Right renal pelvis (tissue), 4 donors: ENCODE data around the gene BTG2. TPM values are rescaled to one million over a fixed set of nuclear protein-coding genes. Genes with fewer than 3 reads are reported as not detected.

ENCODE experiments used
- DNase-seq, 4 donors: peaks; one replicate each; pipeline ENCODE4 v3.0.0-alpha.2; 2013; ENCODE audit warnings: low read depth in 4 of 4, low spot score in 3 of 4, missing footprints in 1 of 4
- polyA plus RNA-seq, 4 donors: library from polyadenylated mRNA; unstranded; fragments of 120-200 nt; gene quantifications; one replicate each; pipeline ENCODE4 v1.2.1, GENCODE V29; 2013; ENCODE audit not compliant: insufficient read length in 4 of 4

BTG2 gene
- polyA plus RNA-seq, 4 donors = 101 to 178 (median 139) TPM

DNA sequence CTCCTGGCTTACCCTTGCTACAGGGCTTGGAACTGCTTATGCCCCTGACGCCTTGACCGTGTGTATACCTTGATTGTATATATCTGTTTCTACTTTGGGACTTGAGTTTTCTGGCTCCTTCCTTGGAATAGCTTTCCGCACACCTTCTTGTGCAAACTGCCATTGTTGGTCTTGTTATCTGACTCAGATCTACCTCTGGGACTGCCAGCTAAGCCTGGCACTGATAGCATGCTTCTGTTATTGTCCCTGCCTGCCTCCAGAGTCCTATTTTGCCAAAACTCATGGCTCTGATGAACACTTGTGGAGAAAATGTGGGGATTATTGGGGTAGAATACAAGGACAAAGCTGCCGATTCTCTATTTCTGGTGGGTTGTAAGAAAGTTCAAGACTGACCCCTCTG is 30.2 kb downstream of the BTG2 start:
- DNase-seq = no peak

DNA sequence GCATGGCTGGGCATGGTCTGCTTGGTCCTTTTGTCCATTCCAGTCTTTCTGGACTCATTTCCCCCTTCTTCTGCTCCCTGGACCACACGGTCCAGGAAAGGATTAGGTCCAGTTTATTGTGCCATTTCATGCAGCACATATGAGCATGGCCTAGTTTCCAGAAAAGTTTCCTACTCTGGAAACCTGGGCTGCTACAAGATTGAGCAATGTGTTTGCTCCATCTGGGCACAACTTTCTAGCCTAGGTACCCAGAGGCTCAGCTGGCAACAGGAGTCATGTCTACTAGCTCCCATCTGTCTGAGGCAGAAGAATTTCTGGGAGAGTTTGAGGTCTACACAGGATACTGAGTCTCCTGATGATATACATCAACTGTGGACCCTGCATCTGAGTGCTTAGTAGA is 30.8 kb downstream of the BTG2 start:
- DNase-seq = no peak

DNA sequence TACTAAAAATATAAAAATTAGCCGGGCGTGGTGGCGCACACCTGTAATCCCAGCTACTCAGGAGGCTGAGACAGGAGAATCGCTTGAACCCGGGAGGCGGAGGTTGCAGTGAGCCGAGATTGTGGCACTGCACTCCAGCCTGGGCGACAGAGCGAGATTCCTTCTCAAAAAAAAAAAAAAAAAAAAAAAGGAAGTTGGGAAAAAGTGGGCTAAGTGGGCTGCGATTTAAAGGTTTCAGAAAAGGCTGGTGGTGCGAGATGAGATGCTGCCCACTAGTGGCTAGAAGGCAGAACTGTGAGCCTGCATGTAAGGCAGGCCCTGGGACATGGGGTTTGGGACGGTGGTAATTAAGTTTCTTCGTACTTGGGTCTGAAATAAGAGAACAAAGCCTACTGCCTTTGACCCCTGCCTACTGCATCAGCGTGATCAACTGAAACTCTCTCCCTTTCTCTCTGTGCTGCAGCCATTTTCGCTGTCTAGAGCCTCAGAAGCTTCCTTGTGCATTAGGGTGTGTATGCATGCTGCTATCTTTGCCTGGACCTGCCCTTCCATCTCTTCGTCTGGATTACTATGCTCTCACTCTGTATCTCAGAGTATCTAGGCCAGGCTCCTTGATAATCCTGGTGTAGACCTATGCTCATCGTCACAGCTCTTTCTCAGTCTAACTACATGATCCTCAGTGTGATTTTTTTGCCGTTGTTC is 33.2 kb downstream of the BTG2 start:
- DNase-seq = no peak

DNA sequence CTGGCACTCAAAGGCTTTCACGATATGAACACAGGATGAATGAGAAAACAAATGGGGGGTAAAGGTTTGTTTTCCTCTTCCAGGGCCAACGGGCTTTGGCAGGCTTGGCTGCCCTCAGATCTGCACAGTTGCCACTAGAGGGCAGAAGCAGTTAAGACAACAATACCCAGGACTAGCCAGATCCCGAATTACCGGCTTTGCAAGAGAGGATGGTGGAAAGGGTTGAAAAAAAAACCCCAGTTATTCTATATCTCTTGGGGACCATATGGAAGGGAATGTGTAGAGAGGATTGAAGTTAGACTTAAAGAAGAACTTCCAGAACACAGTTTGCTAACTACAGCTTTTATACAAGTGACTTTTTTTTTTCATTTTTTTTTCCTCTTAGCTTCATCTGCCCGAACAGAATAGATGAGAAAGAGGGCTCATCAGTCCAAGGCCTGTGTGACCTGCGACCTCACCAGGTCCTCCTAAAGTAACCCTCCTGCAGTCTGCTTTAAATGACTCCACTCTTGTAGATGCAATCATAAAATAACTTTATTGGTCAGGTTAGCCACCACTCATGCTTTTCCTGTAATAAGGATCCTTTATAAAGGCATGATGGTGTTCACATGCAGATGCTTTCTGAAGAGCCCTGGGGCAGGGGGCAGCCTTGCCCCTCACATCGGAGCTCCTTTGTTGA is 34.9 kb downstream of the BTG2 start:
- DNase-seq = peak in 2 of 4 donors; percentile 76 to 81

DNA sequence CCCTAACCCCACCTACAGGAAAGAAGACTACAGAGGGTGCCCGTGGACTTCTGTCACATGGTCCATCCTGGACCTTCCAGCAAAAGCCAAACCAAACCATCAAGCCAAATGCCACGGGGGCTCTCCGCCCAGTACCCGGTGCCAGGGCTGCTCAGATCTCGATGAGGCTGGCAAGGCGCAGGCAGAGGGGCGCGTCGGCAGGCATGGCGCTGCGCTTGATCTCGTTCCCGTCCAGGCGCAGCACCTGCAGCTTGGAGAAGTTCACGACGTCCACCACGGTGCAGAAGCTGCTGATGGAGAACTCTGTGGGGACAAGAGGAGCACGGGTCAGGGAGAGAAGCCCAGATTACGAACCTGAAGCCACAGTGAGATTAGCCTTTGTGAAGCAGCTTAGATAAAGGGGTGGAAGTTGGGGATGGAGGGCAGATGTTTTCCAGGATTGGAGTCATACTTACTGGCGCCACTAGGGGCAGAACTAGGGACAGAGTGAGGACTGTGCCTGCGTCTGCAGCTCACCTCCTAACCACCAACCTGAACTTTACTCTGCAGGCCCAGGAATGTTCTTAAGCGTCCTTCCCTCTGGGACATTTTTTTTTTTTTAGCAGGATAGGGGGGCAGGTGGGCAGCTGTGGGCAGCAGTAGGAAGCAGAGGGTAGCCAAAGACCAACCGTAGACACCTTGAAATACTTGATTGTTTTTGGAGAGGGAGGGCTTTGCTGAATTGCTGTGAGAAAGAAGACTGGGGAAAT is 37.0 kb downstream of the BTG2 start:
- peak in 1 of 4 donors; percentile 59 for DNase-seq

DNA sequence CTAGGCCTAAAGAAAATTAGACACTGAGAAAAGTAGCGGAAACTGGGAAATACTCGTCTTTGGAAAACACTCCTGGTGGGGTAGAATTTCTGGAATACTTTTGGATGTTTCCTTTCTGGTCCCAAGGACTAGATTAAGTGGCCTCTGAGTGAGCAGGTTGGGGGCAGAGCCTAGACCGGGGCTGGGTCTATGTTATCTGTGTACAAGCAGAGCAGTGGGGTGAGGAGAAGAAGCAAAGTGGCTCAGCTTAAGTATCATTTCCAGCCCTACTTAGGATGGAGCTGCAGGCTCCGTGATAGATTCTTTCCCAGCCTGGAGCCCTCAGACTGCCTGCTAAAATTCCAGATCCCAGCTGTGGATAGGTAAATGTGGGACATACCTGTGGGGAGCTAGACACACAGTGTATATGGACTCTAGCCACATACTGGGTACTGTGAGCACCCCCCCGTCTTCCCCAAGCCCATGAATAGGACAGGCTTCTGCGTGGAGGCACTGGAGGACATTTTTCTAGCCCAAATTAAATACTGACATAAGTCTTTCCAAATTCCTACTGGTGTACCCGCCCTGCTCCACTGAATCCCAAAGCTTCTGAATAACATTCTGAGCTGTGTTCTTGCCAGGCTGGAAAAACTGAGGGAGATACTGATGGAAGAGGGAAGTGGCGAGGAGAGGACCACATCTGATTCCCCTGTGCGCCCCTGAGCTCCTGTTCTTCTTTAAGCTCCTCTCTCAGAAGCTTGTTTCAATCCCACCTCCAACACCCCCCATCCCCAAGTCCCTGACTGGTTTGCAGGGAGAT is 38.8 kb downstream of the BTG2 start:
- DNase-seq = no peak

DNA sequence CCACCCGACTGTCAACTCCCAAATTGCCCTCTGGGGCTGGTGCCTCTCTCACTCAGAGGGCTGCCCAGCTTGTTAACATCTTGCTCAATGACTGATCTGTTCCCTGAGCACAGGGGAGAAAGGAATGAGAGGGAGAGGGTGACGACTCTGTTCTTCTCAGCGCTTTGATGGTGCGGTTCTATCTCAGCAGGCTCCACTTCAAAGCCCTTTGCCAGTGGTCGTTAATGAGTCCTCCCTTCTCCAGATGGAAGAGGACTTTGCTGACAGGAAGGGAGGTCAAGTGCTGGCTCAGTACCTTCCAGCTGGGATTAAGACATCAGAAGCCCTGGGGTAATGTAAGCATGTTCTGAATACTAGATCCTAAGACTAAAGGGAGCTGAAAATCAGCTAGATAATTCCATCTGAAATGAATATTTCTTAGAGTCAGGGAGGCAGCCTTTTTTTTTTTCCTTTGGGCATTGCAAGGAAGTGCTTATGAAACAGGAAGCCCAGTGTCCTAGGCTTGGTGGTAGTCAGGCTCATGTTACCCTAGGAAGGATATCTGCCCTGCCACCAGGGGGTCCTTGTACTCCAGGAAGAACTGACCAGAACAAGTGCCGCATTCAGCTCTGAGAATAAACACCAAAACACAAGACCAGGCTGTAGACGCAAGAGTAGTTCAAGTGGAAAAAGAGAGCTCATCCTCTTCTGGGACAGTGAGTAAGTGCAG is 40.9 kb downstream of the BTG2 start:
- no peak for DNase-seq

DNA sequence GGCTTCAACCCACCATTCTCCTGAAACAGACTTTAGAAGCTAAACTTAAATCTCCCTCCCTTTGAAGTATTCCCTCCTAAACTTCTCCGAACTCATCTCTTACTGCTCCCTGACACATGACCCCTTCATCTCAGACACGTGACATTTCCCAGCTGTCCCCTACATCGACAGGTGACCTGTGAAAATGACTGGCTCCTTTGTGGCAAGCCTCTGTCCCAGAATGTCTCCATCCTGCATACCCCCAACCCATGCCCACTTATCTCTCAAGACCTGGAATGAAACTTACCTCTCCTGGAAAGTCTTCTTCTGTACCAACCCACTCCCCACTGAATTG is 41.4 kb downstream of the BTG2 start:
- DNase-seq = no peak

DNA sequence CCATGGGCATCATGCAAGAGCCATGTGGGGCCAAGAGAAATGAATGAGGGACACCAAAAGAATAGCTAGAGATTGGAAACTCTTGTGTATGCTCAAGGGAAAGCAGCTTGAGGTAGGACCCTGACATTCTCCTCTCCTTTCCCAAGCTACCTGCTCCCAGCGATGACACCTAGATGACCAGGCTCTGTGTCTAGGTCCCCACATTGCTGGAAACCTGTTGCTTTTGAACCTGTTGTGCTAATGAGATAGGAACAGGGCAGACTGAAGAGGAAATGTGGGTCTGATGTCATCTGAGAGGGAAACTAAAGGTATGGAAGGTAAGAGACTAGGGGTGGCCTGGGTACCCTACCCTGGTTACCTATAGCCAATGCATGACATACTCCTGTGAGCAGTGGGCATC is 43.8 kb downstream of the BTG2 start:
- no peak for DNase-seq

DNA sequence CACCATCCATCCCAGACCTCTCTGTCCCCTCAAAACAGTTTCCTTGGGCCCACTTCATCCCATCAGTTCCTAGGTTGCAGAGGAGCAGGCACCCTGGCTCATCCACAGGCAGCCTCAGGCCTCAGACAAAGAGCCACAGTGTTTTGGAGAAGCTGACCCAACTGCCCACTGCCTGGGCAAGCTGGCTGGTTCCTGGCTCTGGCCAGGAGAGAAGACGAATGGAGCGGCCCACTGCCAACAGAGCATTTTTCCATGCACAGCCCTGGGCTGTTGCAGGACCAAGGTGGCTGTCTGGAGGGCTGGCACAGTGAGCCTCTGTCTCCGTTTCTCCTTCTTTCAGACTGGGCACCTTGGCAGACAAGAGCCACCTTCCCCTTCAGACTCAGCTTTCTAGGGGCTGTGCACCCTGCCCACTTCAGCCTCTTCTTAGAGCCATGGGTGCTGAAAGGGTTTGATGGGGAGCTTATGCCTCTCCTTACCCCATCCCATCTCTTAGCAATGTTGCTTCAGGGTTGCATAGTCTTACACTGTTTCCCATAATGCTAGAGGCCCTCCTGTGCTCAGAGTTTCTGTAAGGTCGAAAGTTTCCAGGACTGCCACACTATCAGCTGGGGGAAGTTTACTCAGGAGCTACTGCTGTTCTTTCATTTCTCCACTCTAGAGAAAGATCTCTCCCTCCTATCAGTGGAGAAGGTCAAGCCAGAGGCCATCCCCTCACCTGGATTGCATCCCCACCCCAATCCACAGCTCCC is 44.6 kb downstream of the BTG2 start:
- no peak for DNase-seq

DNA sequence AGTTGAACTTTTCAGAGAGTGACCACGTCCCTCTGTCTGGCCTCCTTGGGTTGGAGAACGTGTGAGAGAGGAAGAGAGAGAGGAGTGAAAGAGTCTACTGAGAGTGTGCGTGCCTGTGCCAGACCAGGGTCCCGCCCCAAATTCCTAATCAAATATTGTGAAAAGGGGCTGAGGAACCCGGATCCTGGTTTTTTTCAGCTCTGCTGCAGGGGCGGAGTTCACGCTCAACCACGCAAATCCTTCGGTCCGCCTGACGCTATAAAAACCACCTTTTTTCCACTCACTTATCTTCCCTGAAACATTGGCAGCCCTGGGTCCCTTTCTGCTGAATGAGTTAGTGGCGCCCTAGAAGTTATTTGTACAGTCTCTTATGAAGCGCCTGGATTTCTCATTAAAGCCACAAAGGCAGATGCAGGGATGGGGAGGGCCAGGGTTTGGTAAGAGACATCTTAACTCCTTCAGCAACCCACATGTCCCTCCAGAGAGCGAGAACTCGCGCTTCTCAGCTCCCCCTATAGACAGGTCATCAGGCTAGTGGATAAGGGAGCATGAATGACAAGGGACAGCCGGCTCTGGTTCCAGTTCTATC is 45.8 kb downstream of the BTG2 start, which contains the start of gene FMOD:
TSS of gene FMOD (minus strand) at position 86 of the 589 bp plus-strand sequence. CDS start 2,852 bp downstream, outside the sequence.
- no peak for DNase-seq

DNA sequence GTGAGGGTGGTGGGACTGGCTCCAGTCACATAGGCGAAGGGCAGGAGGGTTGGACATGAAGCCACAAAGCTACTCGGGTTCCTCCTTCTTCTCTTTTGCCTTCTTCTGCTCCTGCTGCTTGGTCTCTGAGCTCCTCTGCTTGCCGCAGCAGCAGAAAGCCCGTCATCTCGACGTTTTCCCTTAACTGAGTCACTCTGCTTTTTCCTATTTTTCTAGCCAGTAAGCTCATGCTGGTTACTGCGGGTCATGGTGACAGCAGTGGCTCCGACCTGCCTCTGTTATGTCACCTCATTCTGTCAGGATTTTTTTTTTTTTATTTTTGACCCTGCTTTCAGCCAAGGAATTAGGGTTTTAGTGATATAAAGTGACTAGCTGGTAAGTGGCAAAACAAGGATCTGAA is 48.2 kb downstream of the BTG2 start:
- DNase-seq = no peak

DNA sequence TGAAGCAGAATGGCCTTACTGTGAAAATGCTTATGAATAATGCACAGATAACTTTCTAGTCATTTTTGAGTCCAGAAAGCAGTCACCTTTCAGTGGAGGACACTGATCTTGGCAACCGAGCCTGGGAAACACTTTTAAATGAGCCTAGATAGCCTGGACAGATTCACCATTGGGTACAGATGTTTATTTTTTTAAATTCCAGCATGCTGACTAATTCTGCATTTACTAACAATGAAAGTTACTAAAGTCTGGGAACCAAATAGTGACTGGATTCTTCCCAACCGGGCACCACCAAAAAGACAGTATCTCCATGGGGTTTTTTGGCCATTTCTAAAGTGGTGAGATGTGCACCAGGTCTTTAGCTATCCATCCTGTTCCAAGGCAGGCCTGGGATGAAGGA is 48.9 kb downstream of the BTG2 start:
- DNase-seq = no peak

DNA sequence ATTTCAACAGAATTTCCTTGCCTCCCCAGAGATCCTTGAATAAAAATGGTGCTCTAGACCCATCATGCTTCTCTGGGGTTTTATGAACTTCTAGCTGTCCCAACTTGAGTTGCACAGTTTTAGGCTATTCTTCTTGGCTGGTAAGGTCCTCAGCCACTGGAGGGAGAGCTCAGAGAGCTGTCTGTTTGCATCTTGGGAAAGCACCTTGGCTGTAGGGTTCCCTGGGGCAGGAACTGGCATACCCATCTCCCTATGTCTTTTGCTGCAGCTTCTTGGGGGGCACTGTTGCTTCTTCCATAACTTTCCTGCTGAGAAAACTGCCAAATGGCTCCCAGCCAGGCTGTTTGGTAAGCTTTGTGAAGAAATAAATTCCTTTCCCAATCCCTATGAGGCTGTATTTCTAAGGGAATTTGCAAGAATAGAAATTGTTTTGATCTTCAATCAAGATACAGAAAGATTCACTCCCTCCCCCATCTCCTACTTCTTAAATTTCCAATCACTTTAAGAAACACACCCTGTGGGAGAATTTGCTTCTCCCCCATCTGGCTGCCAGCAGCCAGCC is 53.8 kb downstream of the BTG2 start:
- no peak for DNase-seq

Other genes with a start within 250 kb of the BTG2 start
- under 1 TPM; 0.11 to 0.17 (median 0.15) TPM for gene MYOG, start 219.5 kb upstream of the BTG2 start, polyA plus RNA-seq
- gene ADORA1, start 177.8 kb upstream of the BTG2 start, polyA plus RNA-seq = 1 to 10 TPM; 5.8 to 6.9 (median 6.5) TPM
- gene MYBPH, start 129.7 kb upstream of the BTG2 start, polyA plus RNA-seq = under 1 TPM; 0.21 to 0.33 (median 0.26) TPM
- 10 to 100 TPM; 10.3 to 13.5 (median 11.6) TPM for gene CHI3L1, start 118.8 kb upstream of the BTG2 start, polyA plus RNA-seq
- under 1 TPM; 0.12 to 0.31 (median 0.18) TPM for gene CHIT1, start 75.8 kb upstream of the BTG2 start, polyA plus RNA-seq
- gene FMOD, start 45.6 kb downstream of the BTG2 start, polyA plus RNA-seq = 10 to 100 TPM; 45.5 to 58.0 (median 55.7) TPM
- gene PRELP, start 170.3 kb downstream of the BTG2 start, polyA plus RNA-seq = 1 to 10 TPM; 4.4 to 7.5 (median 4.6) TPM
- not detected for gene OPTC, start 188.6 kb downstream of the BTG2 start, polyA plus RNA-seq